HEK293 (cell line): ENCODE data around the gene MKRN2.
A peak's percentile ranks its signal among the peaks of the same experiment; 100 is the strongest.

Experiments
- CTCF ChIA-PET: fragments of 350-600 bp; formaldehyde crosslinking; extraction: SDS; loops from one replicate; lab custom pipeline; 2021; ENCODE audit warnings: antibody characterized with exemption; lab: Yijun Ruan, JAX
- POLR2A ChIA-PET: fragments of 300-600 bp; formaldehyde crosslinking; extraction: SDS; loops from one replicate; lab custom pipeline; 2020; ENCODE audit warnings: antibody characterized with exemption, inconsistent platforms; lab: Yijun Ruan, JAX
- H3K27ac ChIP-seq: fragments of 200-500 bp; sonication (Bioruptor generic); 2 replicates; pipeline ENCODE4 v1.5.1; 2014; ENCODE audit warnings: low read depth, low read length, control low read depth, inconsistent platforms; ENCODE audit errors: extremely low read depth
- H3K36me3 ChIP-seq, 2 experiments: fragments of 200-500 bp in 1 of 2; sonication (Bioruptor generic) in 1 of 2; 1 replicate in 1 of 2; 2 replicates in 1 of 2; pipeline ENCODE4 v1.5.1; 2014 to 2017; ENCODE audit warnings: inconsistent platforms in 2 of 2, low read length in 2 of 2; ENCODE audit not compliant: control insufficient read depth in 2 of 2, insufficient read depth in 1 of 2
- H3K4me1 ChIP-seq: fragments of 200-500 bp; sonication (Bioruptor generic); 2 replicates; pipeline ENCODE4 v1.5.1; 2014; ENCODE audit warnings: mild to moderate bottlenecking, low read length, inconsistent platforms; ENCODE audit not compliant: control insufficient read depth, insufficient read depth
- H3K4me3 ChIP-seq: 2 replicates; pipeline ENCODE4 v1.5.1; 2011; ENCODE audit warnings: low read depth, mild to moderate bottlenecking, control low read depth, low read length, moderate library complexity
- H3K9me3 ChIP-seq: fragments of 200-500 bp; sonication (Bioruptor generic); 2 replicates; pipeline ENCODE4 v1.5.1; 2014; ENCODE audit warnings: low read depth, low read length, inconsistent platforms; ENCODE audit not compliant: control insufficient read depth, insufficient read depth
- HOXD13 ChIP-seq: sonication (generic); formaldehyde crosslinking; IDR thresholded peaks from 2 replicates; pipeline ENCODE4 v1.8.0; 2022; ENCODE audit warnings: missing genetic modification reagents, borderline replicate concordance
- KLF16 ChIP-seq: fragments of 450-650 bp; formaldehyde crosslinking; IDR thresholded peaks from 2 replicates; pipeline ENCODE4 v1.5.1; 2017; ENCODE audit warnings: missing biosample characterization, missing genetic modification characterization
- KLF7 ChIP-seq: fragments of 450-650 bp; formaldehyde crosslinking; IDR thresholded peaks from 2 replicates; pipeline ENCODE4 v1.5.1; 2016; ENCODE audit warnings: missing biosample characterization, missing genetic modification characterization, borderline replicate concordance
- SCRT2 ChIP-seq: fragments of 450-650 bp; formaldehyde crosslinking; IDR thresholded peaks from 2 replicates; pipeline ENCODE4 v1.5.1; 2016; ENCODE audit warnings: missing biosample characterization, missing genetic modification characterization
- SP2 ChIP-seq: fragments of 450-650 bp; formaldehyde crosslinking; IDR thresholded peaks from 2 replicates; pipeline ENCODE4 v1.5.1; 2016; ENCODE audit warnings: missing biosample characterization, missing genetic modification characterization
- ZBTB20 ChIP-seq: fragments of 450-650 bp; formaldehyde crosslinking; IDR thresholded peaks from 2 replicates; pipeline ENCODE4 v1.5.1; 2016; ENCODE audit warnings: missing biosample characterization, missing genetic modification characterization
- ZNF10 ChIP-seq: fragments of 450-650 bp; formaldehyde crosslinking; IDR thresholded peaks from 2 replicates; pipeline ENCODE4 v1.5.1; 2017; ENCODE audit warnings: missing biosample characterization, missing genetic modification characterization
- ZNF121 ChIP-seq: fragments of 450-650 bp; formaldehyde crosslinking; IDR thresholded peaks from 2 replicates; pipeline ENCODE4 v1.5.1; 2016; ENCODE audit warnings: missing biosample characterization, missing genetic modification characterization
- ZNF155 ChIP-seq: fragments of 450-650 bp; formaldehyde crosslinking; IDR thresholded peaks from 2 replicates; pipeline ENCODE4 v1.5.1; 2016; ENCODE audit warnings: missing biosample characterization, missing genetic modification characterization
- ZNF18 ChIP-seq: fragments of 450-650 bp; formaldehyde crosslinking; IDR thresholded peaks from 2 replicates; pipeline ENCODE4 v1.5.1; 2016; ENCODE audit warnings: missing biosample characterization, missing genetic modification characterization
- ZNF184 ChIP-seq: fragments of 450-650 bp; IDR thresholded peaks from 2 replicates; pipeline ENCODE4 v1.5.1; 2018; ENCODE audit warnings: missing biosample characterization, mild to moderate bottlenecking, missing genetic modification characterization
- ZNF214 ChIP-seq: fragments of 450-650 bp; formaldehyde crosslinking; IDR thresholded peaks from 2 replicates; pipeline ENCODE4 v1.5.1; 2017; ENCODE audit warnings: missing biosample characterization, mild to moderate bottlenecking, missing genetic modification characterization, borderline replicate concordance
- ZNF223 ChIP-seq: fragments of 450-650 bp; formaldehyde crosslinking; IDR thresholded peaks from 2 replicates; pipeline ENCODE4 v1.5.1; 2016; ENCODE audit warnings: missing biosample characterization, missing genetic modification characterization
- ZNF23 ChIP-seq: fragments of 450-650 bp; formaldehyde crosslinking; IDR thresholded peaks from 2 replicates; pipeline ENCODE4 v1.5.1; 2016; ENCODE audit warnings: missing biosample characterization, missing genetic modification characterization, borderline replicate concordance
- ZNF239 ChIP-seq: fragments of 450-650 bp; formaldehyde crosslinking; IDR thresholded peaks from 2 replicates; pipeline ENCODE4 v1.5.1; 2016; ENCODE audit warnings: missing biosample characterization, missing genetic modification characterization
- ZNF26 ChIP-seq: fragments of 450-650 bp; formaldehyde crosslinking; IDR thresholded peaks from 2 replicates; pipeline ENCODE4 v1.5.1; 2016; ENCODE audit warnings: missing biosample characterization, missing genetic modification characterization
- ZNF292 ChIP-seq: fragments of 450-650 bp; formaldehyde crosslinking; IDR thresholded peaks from 2 replicates; pipeline ENCODE4 v1.5.1; 2016; ENCODE audit warnings: low read depth, missing biosample characterization, missing genetic modification characterization, borderline replicate concordance
- ZNF311 ChIP-seq: fragments of 450-650 bp; formaldehyde crosslinking; IDR thresholded peaks from 2 replicates; pipeline ENCODE4 v1.5.1; 2017; ENCODE audit warnings: missing biosample characterization, missing genetic modification characterization, borderline replicate concordance
- ZNF416 ChIP-seq: fragments of 450-650 bp; formaldehyde crosslinking; IDR thresholded peaks from 2 replicates; pipeline ENCODE4 v1.5.1; 2016; ENCODE audit warnings: missing biosample characterization, missing genetic modification characterization
- ZNF426 ChIP-seq: fragments of 450-650 bp; formaldehyde crosslinking; IDR thresholded peaks from 2 replicates; pipeline ENCODE4 v1.5.1; 2017; ENCODE audit warnings: missing biosample characterization, missing genetic modification characterization, mild to moderate bottlenecking, inconsistent platforms, moderate library complexity
- ZNF529 ChIP-seq: fragments of 450-650 bp; formaldehyde crosslinking; IDR thresholded peaks from 2 replicates; pipeline ENCODE4 v1.5.1; 2017; ENCODE audit warnings: missing genetic modification characterization, missing biosample characterization; ENCODE audit not compliant: insufficient replicate concordance
- ZNF555 ChIP-seq: fragments of 450-650 bp; formaldehyde crosslinking; conservative IDR thresholded peaks from 2 replicates; pipeline ENCODE4 v1.5.1; 2017; ENCODE audit warnings: missing biosample characterization, mild to moderate bottlenecking, missing genetic modification characterization, inconsistent platforms
- ZNF558 ChIP-seq: fragments of 450-650 bp; formaldehyde crosslinking; IDR thresholded peaks from 2 replicates; pipeline ENCODE4 v1.5.1; 2016; ENCODE audit warnings: missing biosample characterization, missing genetic modification characterization
- ZNF571 ChIP-seq: fragments of 450-650 bp; formaldehyde crosslinking; IDR thresholded peaks from 2 replicates; pipeline ENCODE4 v1.5.0; 2017; ENCODE audit warnings: missing biosample characterization, missing genetic modification characterization
- ZNF585B ChIP-seq: fragments of 450-650 bp; formaldehyde crosslinking; IDR thresholded peaks from 2 replicates; pipeline ENCODE4 v1.5.1; 2016; ENCODE audit warnings: missing biosample characterization, missing genetic modification characterization
- ZNF645 ChIP-seq: fragments of 450-650 bp; formaldehyde crosslinking; IDR thresholded peaks from 2 replicates; pipeline ENCODE4; 2016; ENCODE audit warnings: missing biosample characterization, missing genetic modification characterization
- ZNF692 ChIP-seq: fragments of 450-650 bp; formaldehyde crosslinking; IDR thresholded peaks from 2 replicates; pipeline ENCODE4 v1.5.1; 2016; ENCODE audit warnings: missing biosample characterization, missing genetic modification characterization
- ZNF701 ChIP-seq: fragments of 450-650 bp; formaldehyde crosslinking; IDR thresholded peaks from 2 replicates; pipeline ENCODE4 v1.5.1; 2016; ENCODE audit warnings: missing biosample characterization, missing genetic modification characterization
- ZNF776 ChIP-seq: fragments of 450-650 bp; formaldehyde crosslinking; IDR thresholded peaks from 2 replicates; pipeline ENCODE4 v1.5.0; 2017; ENCODE audit warnings: missing biosample characterization, missing genetic modification characterization, borderline replicate concordance
- ZNF830 ChIP-seq: fragments of 450-650 bp; IDR thresholded peaks from 2 replicates; pipeline ENCODE4 v1.5.0; 2018; ENCODE audit warnings: missing biosample characterization, missing genetic modification characterization, low read depth, mild to moderate bottlenecking, moderate library complexity
- ZSCAN5A ChIP-seq: fragments of 450-650 bp; formaldehyde crosslinking; IDR thresholded peaks from 2 replicates; pipeline ENCODE4 v1.5.1; 2016; ENCODE audit warnings: missing biosample characterization, missing genetic modification characterization

Gene MKRN2

GRCh38 chr3:12556690-12557472 is at the start of gene MKRN2:
Gene MKRN2 (plus strand): TSS chr3:12557087. CDS start chr3:12557151, 64 bp downstream.
- peaks cover 19% of the 10 kb centered on the region for H3K4me1 ChIP-seq
- POLR2A ChIA-PET: interaction anchor here (0.6 to 1.8 kb wide), 4 partner anchors 11 to 105 kb away, joined by 4 to 5 read pairs (median 5); partner anchors contain the start of genes MKRN2OS and TSEN2
- H3K9me3 ChIP-seq: no peaks in the 10 kb centered on the region
- H3K4me3 ChIP-seq: peak within 1 kb of the TSS; percentile 88
- H3K36me3 ChIP-seq: no peaks in the 10 kb centered on the region
- CTCF ChIA-PET: no interaction called here
- H3K27ac ChIP-seq: peak within 1 kb of the TSS; percentile 87
- TF ChIP-seq HOXD13: no peak
- no peak for TF ChIP-seq ZNF18 (tag by site-specific recombination)
- peak; percentile 67 for TF ChIP-seq SP2 (tag by site-specific recombination)
- no peak for TF ChIP-seq ZNF830 (tag by site-specific recombination)
- TF ChIP-seq ZNF416 (tag by site-specific recombination): no peak
- no peak for TF ChIP-seq ZNF585B (tag by site-specific recombination)
- no peak for TF ChIP-seq ZNF426 (tag by site-specific recombination)
- no peak for TF ChIP-seq ZNF776
- TF ChIP-seq ZNF645 (tag by site-specific recombination): no peak; the same call in 1 of the 2 replicates
- no peak for TF ChIP-seq ZNF26
- TF ChIP-seq ZNF571 (tag by site-specific recombination): no peak
- TF ChIP-seq ZNF311 (tag by site-specific recombination): no peak
- TF ChIP-seq ZNF184 (tag by site-specific recombination): peak; percentile 85
- peak; percentile 89 for TF ChIP-seq KLF16 (tag by site-specific recombination)
- TF ChIP-seq ZNF292 (tag by site-specific recombination): no peak
- TF ChIP-seq ZNF121 (tag by site-specific recombination): peak; percentile 95
- TF ChIP-seq ZNF555 (tag by site-specific recombination): no peak
- TF ChIP-seq ZBTB20: peak; percentile 87; the same call in 1 of the 2 replicates
- TF ChIP-seq ZNF155 (tag by site-specific recombination): no peak
- TF ChIP-seq ZNF558 (tag by site-specific recombination): peak; percentile 33; the same call in 1 of the 2 replicates
- no peak for TF ChIP-seq ZNF214
- TF ChIP-seq ZNF10 (tag by site-specific recombination): 0 out of 2 replicates have a peak, but pooled peaks have one; percentile 38
- TF ChIP-seq ZNF701 (tag by site-specific recombination): no peak
- TF ChIP-seq ZNF23: no peak
- TF ChIP-seq ZNF692 (tag by site-specific recombination): peak; percentile 87
- TF ChIP-seq ZNF239: 0 out of 2 replicates have a peak, but pooled peaks have one; percentile 7
- TF ChIP-seq KLF7: peak; percentile 51
- TF ChIP-seq SCRT2 (tag by site-specific recombination): 0 out of 2 replicates have a peak, but pooled peaks have one; percentile 16
- TF ChIP-seq ZSCAN5A (tag by site-specific recombination): peak; percentile 83
- no peak for TF ChIP-seq ZNF529 (tag by site-specific recombination)
- no peak for TF ChIP-seq ZNF223
